HK-2 (cell line): ENCODE measurements around the gene TMEM171.

ENCODE experiments used
- DNase-seq: peaks from one replicate; pipeline ENCODE4 v3.0.0-alpha.2; 2018; ENCODE audit not compliant: unreplicated experiment

TMEM171 gene

DNA sequence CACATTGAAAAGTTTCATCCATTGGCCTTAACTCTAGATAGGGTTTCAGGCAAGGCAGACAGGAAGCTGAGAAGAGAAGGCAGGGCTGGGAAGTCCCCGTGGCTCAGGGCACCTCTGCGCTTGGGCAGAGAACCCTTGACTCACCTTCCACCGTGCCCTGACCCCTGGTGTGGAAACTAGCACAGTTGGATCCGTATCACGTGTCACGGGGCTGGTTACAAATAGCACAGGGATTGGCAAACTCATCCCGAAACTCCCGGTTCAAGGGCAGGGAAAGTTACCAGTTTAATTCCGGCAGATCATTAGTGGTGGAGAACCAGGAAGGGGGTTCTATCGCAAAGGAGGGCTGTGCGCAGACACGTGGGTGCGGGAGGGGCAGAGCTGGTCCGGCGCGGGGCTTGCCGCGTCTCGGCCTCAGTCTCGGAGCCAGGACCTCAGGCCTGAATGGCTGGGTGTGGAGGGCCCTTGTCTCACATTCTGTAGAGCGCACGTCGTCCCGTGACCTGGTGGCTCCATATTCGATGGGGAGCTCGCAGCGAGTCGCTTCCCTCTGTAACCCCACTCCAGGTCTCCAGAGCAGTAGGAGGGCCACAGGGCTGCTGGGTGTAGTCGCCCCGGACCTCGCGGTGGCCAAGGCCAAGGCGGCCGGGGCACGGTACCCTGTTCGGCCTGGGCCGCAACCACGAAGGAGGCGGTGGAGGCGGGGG, 771 bp upstream of the TMEM171 start:
- peak; percentile 85 for DNase-seq

DNA sequence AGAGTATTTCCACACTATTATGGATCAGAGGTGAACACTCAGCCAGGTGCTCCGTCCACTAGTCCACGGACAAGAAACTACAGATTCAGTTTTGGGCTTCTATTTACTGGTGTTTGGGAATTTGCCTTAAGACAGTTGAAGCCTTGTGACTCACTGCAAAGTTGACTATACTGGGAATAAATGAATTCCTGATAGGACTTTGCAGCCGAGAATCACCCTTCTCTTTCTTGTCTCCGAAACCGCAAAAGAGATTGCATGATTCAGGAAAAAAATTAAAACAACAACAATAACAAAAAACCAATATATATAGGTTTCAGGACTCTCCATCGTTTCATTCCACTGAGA, 716 bp downstream of the TMEM171 start:
- DNase-seq = no peak

DNA sequence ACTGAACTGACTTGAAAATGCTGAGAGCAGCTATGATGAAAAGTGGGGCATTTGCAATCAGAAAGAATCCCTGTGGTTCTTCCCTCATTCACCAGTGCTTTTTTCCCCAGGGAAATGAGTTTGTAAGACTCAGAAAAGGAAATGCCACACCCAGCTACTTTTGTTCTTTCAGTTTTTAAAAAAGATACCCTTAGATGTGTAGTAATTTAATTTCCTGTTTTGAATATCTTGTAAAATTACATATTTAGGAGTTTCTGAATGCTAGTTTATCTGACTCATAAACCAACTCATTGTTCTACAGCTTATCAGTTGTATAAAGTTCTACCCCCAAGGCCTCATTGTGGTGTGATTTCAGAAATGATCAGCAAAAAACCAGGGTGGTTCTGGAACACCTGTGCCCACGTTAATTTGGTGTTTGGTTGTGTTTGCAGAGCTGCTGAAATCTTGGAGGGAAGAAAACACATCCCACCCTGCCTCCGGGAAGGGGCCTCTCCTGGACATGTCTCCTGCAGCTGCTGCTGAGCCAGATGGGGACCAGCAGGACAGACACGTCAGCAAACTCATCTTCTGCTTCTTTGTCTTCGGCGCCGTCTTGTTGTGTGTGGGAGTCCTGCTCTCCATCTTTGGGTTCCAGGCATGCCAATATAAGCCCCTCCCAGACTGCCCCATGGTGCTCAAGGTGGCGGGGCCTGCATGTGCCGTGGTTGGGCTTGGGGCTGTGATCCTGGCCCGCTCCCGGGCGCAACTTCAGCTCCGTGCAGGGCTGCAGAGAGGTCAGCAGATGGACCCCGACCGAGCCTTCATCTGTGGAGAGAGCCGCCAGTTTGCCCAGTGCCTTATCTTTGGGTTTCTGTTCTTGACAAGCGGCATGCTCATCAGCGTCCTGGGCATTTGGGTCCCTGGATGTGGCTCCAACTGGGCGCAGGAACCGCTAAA, 2.8 kb downstream of the TMEM171 start:
- no peak for DNase-seq

DNA sequence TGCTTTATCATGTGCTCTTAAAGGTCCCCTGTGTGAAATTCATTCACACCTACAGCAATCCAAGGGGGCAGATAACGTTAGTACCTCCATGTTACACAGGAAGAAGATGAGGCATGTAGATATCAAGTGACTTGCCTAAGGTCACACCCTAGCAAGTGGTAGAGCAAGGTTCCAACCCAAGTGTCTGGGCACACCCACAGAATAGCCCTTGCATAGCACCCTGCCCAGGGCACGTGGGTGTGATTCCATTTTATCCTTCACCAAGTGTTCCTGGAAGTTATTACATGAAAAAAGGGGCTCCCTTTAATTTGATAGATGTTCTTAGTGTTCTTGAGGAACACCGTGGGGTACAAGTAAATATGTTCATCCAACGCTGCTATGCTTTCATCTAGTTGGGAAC, 4.9 kb downstream of the TMEM171 start:
- no peak for DNase-seq

DNA sequence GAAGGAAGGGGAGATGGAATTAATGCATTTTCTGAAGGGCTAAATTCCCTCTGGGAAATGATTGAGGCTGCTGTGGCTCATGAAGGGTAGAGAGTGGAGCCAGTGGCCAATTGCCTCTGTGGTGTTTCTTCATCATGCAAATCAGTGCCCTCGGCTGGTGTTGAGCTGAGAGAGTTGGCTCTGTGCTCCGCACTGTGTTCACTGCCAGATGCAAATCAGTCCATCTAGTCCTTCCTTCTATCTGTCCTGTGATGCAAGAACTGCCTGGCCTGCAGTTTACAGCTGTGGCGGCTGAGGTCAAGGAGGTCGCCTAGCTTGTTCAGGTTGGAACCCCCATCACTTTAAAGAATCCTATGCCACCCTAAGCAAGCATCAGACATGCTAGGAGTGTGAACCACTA, 6.0 kb downstream of the TMEM171 start:
- DNase-seq = no peak

DNA sequence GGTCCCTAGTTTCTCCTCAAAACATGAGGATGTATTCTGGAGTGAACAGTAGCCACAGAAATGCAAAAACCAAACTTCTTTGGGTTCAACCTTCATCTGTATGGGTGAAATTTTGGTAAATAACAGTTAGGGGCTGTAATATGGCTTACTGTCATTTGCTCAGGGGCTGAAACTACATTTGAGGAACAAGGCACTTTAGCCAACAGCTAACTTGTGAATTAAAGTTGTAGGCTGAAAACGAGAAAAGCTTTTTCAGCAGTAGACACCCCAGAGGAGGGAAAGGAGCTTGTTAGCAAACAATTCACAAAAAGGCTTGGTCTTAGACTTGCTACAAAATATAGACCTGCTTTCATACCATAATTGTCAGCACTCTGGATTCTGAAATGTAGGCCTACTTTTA, 6.6 kb downstream of the TMEM171 start:
- no peak for DNase-seq

DNA sequence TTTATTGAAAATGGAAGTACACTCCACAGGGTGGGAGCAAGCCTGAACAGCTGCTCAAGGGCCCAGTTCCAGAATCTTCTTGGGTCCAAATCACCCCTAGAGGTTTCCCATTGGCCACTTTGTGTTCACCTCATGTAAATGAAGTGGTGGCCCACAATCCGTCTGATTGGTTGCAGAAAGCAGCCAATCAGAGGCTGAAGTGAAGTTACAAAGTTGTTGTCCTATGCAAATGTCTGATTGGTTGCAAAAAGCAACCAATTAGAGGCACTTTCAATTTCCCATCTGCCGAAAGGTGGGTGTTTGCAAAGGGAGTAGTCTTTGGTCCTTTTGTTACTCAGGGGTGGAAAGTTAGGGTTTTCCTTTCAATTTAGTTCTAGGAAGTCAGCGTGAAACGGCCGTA, 8.8 kb downstream of the TMEM171 start:
- DNase-seq = no peak

DNA sequence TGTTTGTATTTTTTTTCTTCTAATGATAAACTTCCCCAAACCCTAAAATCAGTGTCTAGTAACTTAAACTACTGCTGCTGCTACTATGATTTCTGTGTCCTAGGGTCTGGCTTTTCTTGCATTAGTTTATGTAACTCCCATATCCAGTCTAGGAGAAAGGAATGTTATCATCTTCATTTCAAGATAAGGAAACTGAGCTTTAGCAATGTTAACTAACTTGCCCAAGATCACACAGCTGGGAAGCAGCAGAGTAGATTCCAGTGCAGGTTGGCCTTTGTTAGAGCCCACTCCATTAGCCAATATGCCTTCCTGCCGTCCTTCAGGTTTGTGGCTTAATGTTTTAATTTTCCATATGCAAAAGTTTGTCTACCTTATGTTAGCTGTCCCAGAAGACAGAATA, 10.4 kb downstream of the TMEM171 start:
- no peak for DNase-seq

DNA sequence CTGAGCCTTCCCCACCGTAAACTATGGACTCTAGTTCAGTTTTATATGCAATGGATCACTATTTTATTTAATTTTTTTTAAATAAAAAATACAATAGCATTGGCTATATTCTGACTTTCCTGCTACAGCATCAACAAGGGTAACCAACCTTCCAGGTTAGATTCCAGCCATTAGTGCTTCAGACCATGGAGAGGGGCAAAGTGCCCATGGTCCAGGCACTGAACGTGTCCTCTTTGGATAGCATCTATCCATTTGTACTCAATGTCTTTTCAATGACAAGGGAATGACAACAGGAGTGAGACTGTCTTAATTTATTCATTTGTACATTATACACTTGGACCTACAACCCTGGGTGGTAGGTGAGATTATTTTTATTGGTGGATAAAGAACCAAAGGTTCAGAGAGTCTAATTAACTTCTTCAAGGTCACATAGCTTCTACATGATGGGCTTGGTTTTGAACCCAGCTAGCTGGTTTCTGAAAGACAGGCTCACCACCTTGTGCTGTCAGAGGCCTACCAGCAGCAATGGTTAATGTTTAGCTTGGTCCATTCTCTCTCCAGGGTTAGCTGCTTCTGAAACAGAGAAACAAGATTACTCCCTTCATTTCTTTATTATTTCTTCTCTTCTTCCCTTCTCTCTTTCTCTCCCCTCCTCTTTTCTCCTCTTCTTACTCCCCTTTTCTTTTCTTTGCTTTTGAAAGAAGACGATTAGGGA, 11.5 kb downstream of the TMEM171 start:
- DNase-seq = no peak

DNA sequence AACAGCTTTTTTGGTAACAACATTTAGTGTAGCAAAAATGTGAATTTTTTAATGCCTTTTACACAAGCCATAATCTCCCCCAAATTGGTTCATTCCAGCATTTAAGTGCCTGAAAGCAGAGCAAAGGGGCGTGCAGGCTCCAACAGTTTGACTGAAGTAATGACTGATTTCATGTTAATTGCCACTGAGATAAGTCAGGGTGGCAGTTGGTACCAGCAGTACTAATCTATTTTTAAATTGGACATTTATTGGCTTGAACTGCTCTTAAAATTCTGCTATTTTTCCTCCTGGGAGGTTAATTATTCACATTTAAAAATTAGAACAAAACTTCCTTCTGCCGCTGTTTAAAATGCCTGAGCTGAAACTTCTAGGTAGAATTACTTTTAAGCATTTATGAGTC, 12.4 kb downstream of the TMEM171 start:
- DNase-seq = no peak

DNA sequence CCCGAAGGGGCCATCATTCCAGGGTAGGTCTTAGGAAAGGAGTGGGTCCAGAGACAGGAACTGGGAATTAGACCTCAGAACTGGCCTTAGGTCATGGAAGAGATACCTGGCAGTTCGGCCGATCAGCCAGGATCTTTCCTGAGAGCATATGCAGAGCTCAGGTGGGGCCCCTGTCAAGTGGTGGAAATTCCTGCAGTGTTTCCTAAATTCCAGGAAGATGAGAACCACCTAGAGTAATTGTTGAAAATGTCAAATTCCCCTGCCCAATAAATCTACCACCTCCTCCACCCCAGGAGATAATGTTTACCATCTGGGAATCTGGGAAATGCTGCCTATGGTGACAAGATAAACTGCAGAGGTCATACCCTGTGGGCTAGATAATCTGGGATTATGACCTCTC, 14.6 kb downstream of the TMEM171 start:
- DNase-seq = no peak

DNA sequence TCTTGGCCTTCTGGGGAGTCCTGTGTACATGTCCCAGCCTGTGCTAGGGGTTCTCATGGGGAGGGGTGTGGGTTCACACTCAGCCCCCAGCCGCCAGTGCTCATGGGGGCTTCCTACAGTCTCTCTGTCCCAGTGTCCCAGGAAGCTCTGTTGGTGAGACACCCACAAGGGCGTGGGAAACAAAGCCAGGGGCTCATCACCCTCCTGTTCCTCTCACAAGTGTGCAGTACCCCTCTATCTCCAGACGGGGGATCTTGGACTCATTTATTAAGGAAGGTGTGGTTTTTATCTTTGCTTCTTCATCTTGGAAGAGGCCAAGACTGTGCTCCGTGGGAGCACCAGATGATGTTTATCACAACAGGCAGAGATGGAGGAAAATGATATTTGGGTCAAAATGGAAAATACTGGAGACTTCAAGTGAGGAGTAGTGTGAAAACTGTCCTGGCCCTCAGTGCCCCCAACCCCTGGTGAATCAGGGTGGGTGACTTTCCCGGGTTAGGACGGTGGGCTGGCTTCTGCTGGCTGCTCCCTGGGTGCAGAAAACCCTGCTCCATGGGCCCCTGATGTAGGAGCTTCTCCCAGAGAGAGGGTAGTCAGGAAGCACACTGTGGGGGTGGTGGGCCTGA, 15.2 kb downstream of the TMEM171 start:
- no peak for DNase-seq

DNA sequence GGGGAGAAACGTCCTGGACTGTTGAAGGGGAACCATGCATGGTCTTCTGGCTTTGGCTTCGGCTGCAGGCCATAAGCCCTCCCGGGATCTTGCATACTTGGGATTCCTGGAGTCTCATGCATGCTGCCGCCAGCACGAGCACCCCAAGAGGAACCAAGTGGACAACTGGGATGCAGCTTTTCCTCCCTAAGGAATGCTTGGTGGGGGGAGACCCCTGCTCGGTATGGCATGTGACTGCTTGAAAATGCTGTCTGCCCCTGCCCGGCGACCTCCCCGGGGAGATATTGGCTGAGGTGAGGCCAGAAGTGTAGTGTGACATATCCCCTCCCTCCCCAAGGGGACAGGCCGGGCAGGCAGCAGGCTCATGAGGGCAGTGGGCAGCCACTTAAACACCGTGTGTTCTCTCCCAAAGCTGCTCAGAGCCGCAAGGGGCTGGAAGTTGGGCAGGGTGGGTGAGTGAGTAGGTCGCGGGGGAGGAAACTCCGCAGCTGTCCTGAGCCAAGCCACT, 15.7 kb downstream of the TMEM171 start:
- DNase-seq = no peak

DNA sequence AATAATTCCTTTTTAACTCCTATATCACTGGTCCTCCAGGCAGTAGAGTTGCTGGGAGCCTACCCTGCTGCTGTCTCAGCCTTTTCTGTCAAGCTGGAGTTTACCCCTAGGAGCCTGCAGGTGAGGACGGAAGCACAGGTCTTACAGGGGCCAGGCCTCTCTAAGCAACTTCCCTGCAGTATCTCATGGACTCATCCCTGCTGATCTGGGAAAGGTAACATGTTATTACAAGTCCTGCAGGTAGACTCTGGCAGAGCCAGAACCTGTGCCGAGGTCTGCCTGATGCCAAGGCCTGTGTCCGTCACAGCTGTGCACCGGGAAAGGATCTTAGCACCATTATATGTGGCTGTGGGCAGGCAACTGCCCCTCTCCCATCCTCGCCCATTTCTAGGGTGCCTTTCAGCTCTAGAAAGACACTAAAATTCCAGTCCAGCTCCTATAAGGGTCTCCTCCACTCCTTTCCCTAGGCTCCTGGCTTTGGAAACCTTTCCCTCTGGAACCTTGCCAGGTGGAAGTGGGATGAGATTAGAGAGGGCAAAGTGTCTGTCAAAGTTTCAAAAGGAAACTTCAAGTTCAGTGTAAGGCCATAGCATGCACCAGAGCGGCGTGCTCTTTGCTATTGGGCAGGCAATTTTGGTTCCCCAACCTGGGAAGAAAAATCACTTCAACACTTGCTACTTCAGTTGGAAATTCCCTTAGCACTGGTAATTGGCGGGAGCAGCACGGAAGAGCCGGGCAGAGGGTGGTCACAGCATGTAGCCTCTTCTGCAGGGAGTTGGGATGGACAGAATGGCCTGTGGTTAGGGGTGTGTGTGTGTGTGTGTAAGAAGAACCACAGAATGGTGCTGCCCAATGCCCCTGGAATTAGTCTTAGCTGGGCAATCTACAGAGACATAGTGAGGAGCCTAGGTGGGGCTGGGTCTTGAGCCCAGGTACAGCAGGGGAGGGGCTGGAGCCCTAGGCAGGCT, 17.5 kb downstream of the TMEM171 start:
- DNase-seq = no peak

DNA sequence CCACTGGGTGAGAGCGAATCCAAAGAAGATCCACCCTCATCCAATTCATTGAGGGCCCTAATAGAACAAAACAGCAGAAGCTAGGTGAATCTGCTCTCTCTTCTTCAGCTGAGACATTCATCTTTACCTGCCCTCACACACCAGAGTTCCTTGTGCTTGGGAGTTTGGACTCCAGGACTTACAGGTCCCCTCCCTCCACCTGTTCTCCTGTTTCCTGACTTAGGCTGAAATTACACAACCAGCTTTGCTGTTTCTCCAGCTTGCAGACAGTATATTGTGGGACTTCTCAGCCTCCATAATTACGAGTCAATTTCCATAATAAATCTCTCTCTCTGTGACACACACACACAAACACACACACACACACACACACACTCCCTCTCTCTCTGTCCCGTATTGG, 19.1 kb downstream of the TMEM171 start:
- no peak for DNase-seq

DNA sequence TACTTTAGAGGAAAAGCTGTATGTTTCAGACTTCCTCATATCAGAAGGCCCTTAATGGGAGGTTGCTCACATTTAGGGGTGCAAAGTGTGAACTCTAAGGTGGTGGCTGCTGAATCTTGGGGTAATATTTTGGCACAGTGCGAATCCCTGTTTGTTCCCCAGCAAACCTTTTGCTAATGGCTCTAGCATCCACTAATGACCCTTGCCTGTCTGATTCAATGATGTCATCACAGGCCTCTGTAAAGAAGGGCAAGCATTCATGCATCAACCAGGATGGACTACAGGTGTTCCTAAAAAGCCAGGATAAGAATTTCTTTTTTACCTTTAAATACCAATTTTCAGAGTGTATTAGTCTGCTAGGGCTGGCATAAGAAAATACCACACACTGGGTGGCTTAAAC, 20.4 kb downstream of the TMEM171 start:
- no peak for DNase-seq

DNA sequence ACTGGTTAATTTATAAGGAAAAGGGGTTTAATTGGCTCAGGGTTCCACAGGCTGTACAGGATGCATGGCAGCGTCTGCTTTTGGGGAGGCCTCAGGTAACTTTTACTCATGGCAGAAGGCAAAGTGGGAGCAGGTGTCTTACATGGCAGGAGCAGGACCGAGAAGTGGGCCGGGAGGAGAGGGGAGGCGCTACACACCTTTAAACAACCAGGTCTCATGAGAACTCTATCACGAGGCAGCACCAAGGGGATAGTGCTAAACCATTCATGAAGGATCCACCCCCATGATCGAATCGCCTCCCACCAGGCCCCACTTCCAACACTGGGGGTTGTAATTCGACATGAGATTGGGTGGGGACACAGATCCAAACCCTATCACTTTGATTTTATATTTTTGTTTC, 21.7 kb downstream of the TMEM171 start:
- no peak for DNase-seq

DNA sequence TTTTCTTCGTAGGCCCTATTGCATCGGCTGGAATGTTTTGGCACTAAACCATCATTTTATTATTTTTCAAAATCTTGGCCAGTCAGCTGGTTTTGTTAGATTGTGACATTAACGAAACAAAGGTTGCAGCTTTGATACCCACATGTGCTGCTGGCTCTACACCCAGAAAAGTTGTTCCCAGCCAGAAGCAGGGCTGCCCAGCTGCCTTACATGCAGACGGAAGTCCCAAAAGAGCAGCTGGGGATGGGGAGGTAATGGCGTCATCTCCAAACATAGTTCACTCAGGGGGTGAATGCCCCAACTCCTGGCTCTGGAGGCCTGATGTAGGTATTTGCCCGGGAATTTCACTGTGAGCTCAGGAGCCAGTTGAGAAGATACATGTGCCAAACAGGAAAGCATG, 23.3 kb downstream of the TMEM171 start:
- DNase-seq = no peak

DNA sequence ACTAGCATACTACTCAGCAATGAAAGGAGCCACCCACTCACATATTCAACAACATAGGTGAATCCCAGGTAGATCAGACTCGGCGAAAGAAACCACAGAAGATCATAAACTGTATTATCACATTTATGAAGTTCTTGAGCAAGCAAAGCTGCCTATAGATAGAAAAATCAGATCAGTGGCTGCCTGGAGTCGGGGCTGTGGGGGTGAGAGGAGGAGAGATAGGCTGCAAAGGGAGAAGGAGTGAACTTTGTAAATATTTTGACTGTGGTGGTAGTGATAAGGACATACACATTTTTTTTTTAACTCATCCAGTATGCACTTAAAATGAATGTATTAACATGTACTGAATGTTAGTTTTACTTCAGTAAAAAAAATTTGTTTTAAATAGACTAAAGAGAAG, 29.2 kb downstream of the TMEM171 start:
- DNase-seq = no peak

DNA sequence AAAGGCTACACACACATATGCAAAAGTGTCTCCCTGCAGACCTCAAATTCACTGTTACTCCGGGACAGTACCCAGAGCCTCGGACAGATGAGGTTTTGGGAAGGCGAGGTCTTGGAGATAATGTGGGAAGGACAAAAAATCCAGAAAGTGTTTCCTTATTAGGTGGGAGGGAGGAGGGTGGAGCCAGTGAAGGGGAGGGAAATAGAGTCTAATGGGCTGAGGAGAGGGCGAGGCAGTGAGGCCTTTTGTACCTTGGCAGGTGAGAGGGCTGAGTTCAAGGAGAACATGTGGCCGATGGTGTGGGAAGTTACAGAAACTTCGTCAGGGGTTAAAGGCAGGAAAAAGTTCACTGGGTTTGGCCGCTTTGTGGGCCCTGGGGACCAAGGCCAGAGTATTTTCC, 30.5 kb downstream of the TMEM171 start:
- no peak for DNase-seq
